Sigmoid colon (tissue), 4 donors: ENCODE measurements around the gene CCDC127.
"Not testable (repeated sequence)": the region's sequence is repeated elsewhere in the genome, so short reads cannot be mapped to it uniquely, and the experiment has no call there.

Experiments
- CTCF ChIP-seq, 4 experiments: fragments of 450-650 bp in 3 of 4; fragments of 200-600 bp in 1 of 4; IDR thresholded peaks; one replicate each; pipeline ENCODE4 v1.5.1; 2016 to 2019; ENCODE audit warnings: antibody characterized with exemption in 4 of 4, mild to moderate bottlenecking in 3 of 4, moderate library complexity in 2 of 4
- POLR2A ChIP-seq, 2 donors: fragments of 450-650 bp; IDR thresholded peaks; one replicate each; pipeline ENCODE4 v1.6.1; 2016; ENCODE audit warnings: antibody characterized with exemption in 2 of 2, mild to moderate bottlenecking in 2 of 2, moderate library complexity in 2 of 2
- POLR2AphosphoS5 ChIP-seq, 4 donors: sonication (generic); formaldehyde crosslinking; IDR thresholded peaks; one replicate each; pipeline ENCODE4 v1.6.1; 2017; ENCODE audit warnings: antibody characterized with exemption in 4 of 4

GRCh38 chr5:251016-251415, 33.1 kb upstream of the CCDC127 start:
- not testable (repeated sequence) for TF ChIP-seq CTCF, POLR2AphosphoS5, POLR2A (IDR thresholded peaks at IDR 0.05)
